Breast epithelium (tissue), 4 donors: ENCODE results near the gene SEBOX. TPM values are rescaled to one million over a fixed set of nuclear protein-coding genes. Genes with fewer than 3 reads are reported as not detected.
A peak's percentile ranks its signal among the peaks of the same experiment; 100 is the strongest.

Experiments
- DNase-seq, 2 donors: peaks; one replicate each; pipeline ENCODE4 v3.0.0-alpha.2; 2019; ENCODE audit warnings: low spot score in 2 of 2
- H3K27ac ChIP-seq, 2 donors: fragments of 200-600 bp; sonication (generic) in 1 of 2; one replicate each; pipeline ENCODE4 v1.5.1; 2016 to 2019; ENCODE audit warnings: mild to moderate bottlenecking in 1 of 2
- H3K27me3 ChIP-seq, 2 donors: fragments of 200-600 bp; sonication (generic) in 1 of 2; one replicate each; pipeline versions ENCODE4 v1.5.1 to v1.6.0; 2017 to 2019; ENCODE audit warnings: control low read depth in 1 of 2, mild to moderate bottlenecking in 1 of 2
- H3K36me3 ChIP-seq: fragments of 200-600 bp; one replicate; pipeline ENCODE4 v1.5.1; 2019
- H3K4me1 ChIP-seq, 2 donors: fragments of 200-600 bp; sonication (generic); one replicate each; pipeline ENCODE4 v1.5.1; 2016 to 2019; ENCODE audit warnings: control low read depth in 1 of 2
- H3K4me3 ChIP-seq, 3 donors: fragments of 200-600 bp; sonication (generic); 1 replicate in 2 of 3; 2 replicates in 1 of 3; pipeline ENCODE4 v1.5.1; 2016 to 2019; ENCODE audit warnings: mild to moderate bottlenecking in 3 of 3, moderate library complexity in 2 of 3
- H3K9me3 ChIP-seq, 2 donors: fragments of 200-600 bp; sonication (generic) in 1 of 2; one replicate each; pipeline ENCODE4 v1.5.1; 2016 to 2019; ENCODE audit warnings: control low read depth in 1 of 2
- CTCF ChIP-seq, 3 donors: fragments of 450-650 bp; IDR thresholded peaks; one replicate each; pipeline ENCODE4 v1.5.1; 2016 to 2017; ENCODE audit warnings: antibody characterized with exemption in 3 of 3, mild to moderate bottlenecking in 3 of 3, moderate library complexity in 3 of 3
- POLR2A ChIP-seq: fragments of 450-650 bp; IDR thresholded peaks from one replicate; pipeline ENCODE4 v1.6.1; 2016; ENCODE audit warnings: antibody characterized with exemption, mild to moderate bottlenecking, moderate library complexity
- POLR2AphosphoS5 ChIP-seq, 3 donors: sonication (generic); formaldehyde crosslinking; IDR thresholded peaks; one replicate each; pipeline ENCODE4 v1.6.1; 2017; ENCODE audit warnings: antibody characterized with exemption in 3 of 3
- intact Hi-C: fragments of 100-400 bp; cut with DNase I; formaldehyde crosslinking; loops from one replicate; pipeline ENCODE4 v1.15.1; 2023; ENCODE audit warnings: low total_unique reads
- total RNA-seq, 3 donors: library from RNA; depleted of rRNA; stranded (reverse); fragments of >200 nt; gene quantifications; one replicate each; pipeline ENCODE4 v1.1.0, GENCODE V29; 2016

Gene SEBOX
- total RNA-seq, 3 donors from 2014 or later, result not detected

DNA sequence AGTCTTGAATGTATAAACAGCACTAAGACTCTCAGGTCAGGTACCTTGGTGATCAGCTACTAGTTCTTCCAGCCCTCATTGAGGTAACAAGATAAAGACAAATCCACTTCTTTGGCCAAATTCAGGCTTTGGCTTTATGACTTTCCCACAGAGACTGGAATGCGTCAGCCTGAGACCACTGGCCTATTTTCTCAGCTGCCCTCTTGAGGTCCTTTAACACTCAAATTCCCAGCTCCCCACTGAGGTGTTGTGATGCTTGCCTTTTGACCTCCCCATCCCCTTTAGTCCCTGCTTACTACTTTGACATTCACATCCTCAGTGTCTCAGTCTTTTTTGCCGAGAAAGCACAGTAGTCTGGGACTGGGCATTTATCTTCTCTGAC is 18.8 kb downstream of the SEBOX start:
- H3K4me1 ChIP-seq, result peaks cover 3 to 17% of the 10 kb centered on the region in 2 donors
- H3K27ac ChIP-seq, result peak overlapping the region; percentile 75 to 78
- no peak for DNase-seq
- TF ChIP-seq POLR2A, result no peak
- TF ChIP-seq CTCF (IDR thresholded peaks at IDR 0.05), result no peak
- no peak for TF ChIP-seq POLR2AphosphoS5 (IDR thresholded peaks at IDR 0.05)
- no peaks in the 10 kb centered on the region for H3K27me3 ChIP-seq
- no peaks in the 10 kb centered on the region for H3K9me3 ChIP-seq
- intact Hi-C loops, result no loop called here
- H3K36me3 ChIP-seq, result peaks cover 6% of the 10 kb centered on the region
- no peak overlapping the region for H3K4me3 ChIP-seq

GRCh38 chr17:28345419-28346198 is 19.4 kb downstream of the SEBOX start:
- Histone ChIP-seq H3K27me3 (no peaks in the 10 kb centered on the region), H3K4me3 (no peak overlapping the region), H3K36me3 (peaks cover 6% of the 10 kb centered on the region), H3K9me3 (no peaks in the 10 kb centered on the region), H3K27ac (peak overlapping the region; percentile 75 to 78), H3K4me1 (peaks cover 3 to 17% of the 10 kb centered on the region in 2 donors)
- TF ChIP-seq POLR2AphosphoS5 (IDR thresholded peaks at IDR 0.05) (no peak), CTCF (IDR thresholded peaks at IDR 0.05) (no peak), POLR2A (no peak)
- DNase-seq, result peak in 1 of 2 donors; percentile 37
- intact Hi-C loops, result no loop called here

DNA sequence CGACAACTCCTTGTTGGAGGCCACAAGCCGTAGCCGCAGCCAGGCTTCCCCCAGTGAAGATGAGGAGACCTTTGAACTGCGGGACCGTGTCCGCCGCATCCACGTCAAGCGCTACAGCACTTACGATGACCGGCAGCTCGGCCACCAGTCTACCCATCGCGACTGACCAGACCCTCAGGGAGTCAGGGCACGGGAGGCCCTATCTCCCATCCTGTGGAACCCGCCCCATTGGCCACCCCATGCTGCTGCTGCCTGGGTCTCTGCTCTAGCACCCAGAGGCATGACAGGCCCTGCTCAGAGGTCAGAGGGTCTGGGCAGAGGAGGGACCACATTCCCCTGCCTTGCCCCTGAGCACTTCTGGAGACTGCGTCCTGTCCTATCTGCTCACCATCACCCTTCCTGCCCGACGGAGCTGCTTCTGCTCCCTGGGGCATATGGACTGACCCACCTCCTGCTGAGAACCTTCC is 20.5 kb downstream of the SEBOX start:
- no peak overlapping the region for H3K4me3 ChIP-seq
- H3K36me3 ChIP-seq, result peaks cover 6% of the 10 kb centered on the region
- intact Hi-C loops, result no loop called here
- no peaks in the 10 kb centered on the region for H3K27me3 ChIP-seq
- no peaks in the 10 kb centered on the region for H3K9me3 ChIP-seq
- TF ChIP-seq CTCF (IDR thresholded peaks at IDR 0.05), result no peak
- no peak for TF ChIP-seq POLR2AphosphoS5 (IDR thresholded peaks at IDR 0.05)
- TF ChIP-seq POLR2A, result no peak
- no peak for DNase-seq
- no peak overlapping the region for H3K27ac ChIP-seq
- peaks cover 3 to 17% of the 10 kb centered on the region in 2 donors for H3K4me1 ChIP-seq

DNA sequence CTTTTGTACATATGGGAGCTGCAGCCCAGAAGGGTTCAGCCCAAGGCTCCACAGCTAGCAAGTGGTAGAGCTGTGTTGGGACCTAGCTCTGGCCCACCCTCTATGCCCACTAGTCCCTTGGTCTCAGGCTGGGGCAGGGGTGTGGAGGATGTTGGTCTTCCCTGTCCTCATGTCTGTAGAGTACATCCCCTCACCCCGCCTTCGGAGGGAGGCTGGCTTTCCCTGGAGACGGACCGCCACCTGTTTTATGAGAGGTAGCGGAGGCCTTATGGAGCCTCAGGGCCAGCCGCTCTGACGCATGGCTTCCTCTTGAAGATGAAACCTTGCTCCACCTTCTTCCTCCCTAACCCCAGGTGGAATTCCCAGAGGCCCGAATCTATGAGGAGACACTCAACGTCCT is 21.0 kb downstream of the SEBOX start:
- intact Hi-C loops, result no loop called here
- peaks cover 6% of the 10 kb centered on the region for H3K36me3 ChIP-seq
- no peak for TF ChIP-seq POLR2A
- no peak for TF ChIP-seq POLR2AphosphoS5 (IDR thresholded peaks at IDR 0.05)
- TF ChIP-seq CTCF (IDR thresholded peaks at IDR 0.05), result no peak

DNA sequence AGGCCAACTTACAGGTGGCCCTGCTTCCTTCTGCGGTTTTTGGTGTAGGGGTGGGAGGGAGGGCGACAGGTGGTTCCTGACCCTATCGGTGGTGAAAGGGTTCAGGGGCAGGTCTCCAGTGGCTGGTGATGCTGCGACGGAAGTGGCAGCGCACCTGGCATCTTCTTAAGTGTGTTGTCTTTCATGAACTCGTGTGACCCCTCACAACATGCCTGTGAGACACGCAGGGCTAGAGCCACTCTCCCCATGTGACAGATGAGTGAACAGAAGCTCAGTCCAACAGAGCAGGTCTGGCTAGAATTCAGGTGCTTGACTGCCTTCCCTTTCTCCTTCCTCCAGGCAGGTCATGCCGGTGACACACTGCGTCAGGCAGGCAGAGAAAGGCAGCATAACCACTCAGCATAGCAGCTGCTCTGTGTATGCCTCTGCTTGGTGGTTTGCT is 21.5 kb downstream of the SEBOX start:
- Histone ChIP-seq H3K36me3 (peaks cover 6% of the 10 kb centered on the region), H3K9me3 (no peaks in the 10 kb centered on the region), H3K4me1 (peaks cover 3 to 17% of the 10 kb centered on the region in 2 donors), H3K4me3 (no peak overlapping the region), H3K27me3 (no peaks in the 10 kb centered on the region), H3K27ac (peak overlapping the region in 1 of 2 donors; percentile 8)
- intact Hi-C loops, result no loop called here
- DNase-seq, result no peak
- TF ChIP-seq CTCF (IDR thresholded peaks at IDR 0.05) (no peak), POLR2AphosphoS5 (IDR thresholded peaks at IDR 0.05) (no peak), POLR2A (no peak)

More for the DNA sequence above, 21.0 kb downstream of the SEBOX start:
- no peak for DNase-seq
- Histone ChIP-seq H3K27me3 (no peaks in the 10 kb centered on the region), H3K27ac (no peak overlapping the region), H3K4me3 (no peak overlapping the region), H3K4me1 (peaks cover 3 to 17% of the 10 kb centered on the region in 2 donors), H3K9me3 (no peaks in the 10 kb centered on the region)
